Natural killer cell (primary cell): Measurements from ENCODE around the gene AJAP1. TPM values are rescaled to one million over a fixed set of nuclear protein-coding genes. Genes with fewer than 3 reads are reported as not detected.

Experiments
- ATAC-seq, 3 donors: fragments of 150-1000 bp in 2 of 3; fragments of 200-7000 bp in 1 of 3; cut with Tn5 transposase; 1 replicate in 1 of 3; 2 replicates in 2 of 3; pipeline ENCODE4 v1.10.0; 2021; ENCODE audit warnings: mild to moderate bottlenecking in 2 of 3, moderate library complexity in 2 of 3
- DNase-seq, 2 donors: peaks; one replicate each; pipeline versions ENCODE4 v3.0.0 to v3.0.0-alpha.2; 2013 to 2021; ENCODE audit warnings: mixed read lengths in 1 of 2
- H3K27ac ChIP-seq: one replicate; pipeline ENCODE4 v1.5.1; 2013; ENCODE audit warnings: mild to moderate bottlenecking, low read length
- H3K27me3 ChIP-seq: one replicate; pipeline ENCODE4 v1.6.1; 2013; ENCODE audit warnings: low read length; ENCODE audit not compliant: control insufficient read depth, insufficient read depth
- H3K36me3 ChIP-seq: one replicate; pipeline ENCODE4 v1.6.1; 2013; ENCODE audit warnings: low read length; ENCODE audit not compliant: control insufficient read depth, insufficient read depth
- H3K4me1 ChIP-seq: one replicate; pipeline ENCODE4 v1.6.1; 2013; ENCODE audit warnings: low read length; ENCODE audit not compliant: control insufficient read depth, insufficient read depth
- H3K4me3 ChIP-seq: one replicate; pipeline ENCODE4 v1.5.1; 2013; ENCODE audit warnings: low read length
- H3K9me3 ChIP-seq: one replicate; pipeline ENCODE4 v1.6.1; 2013; ENCODE audit warnings: low read length; ENCODE audit not compliant: control insufficient read depth, insufficient read depth
- H3K27ac Mint-ChIP-seq, 2 donors: one replicate each; pipeline ENCODE4 v1.8.0; 2022; ENCODE audit warnings: mild to moderate bottlenecking in 2 of 2, mixed read lengths in 2 of 2, moderate library complexity in 1 of 2
- H3K27me3 Mint-ChIP-seq, 2 donors: one replicate each; pipeline ENCODE4 v1.8.0; 2022; ENCODE audit warnings: low read depth in 2 of 2, mixed read lengths in 2 of 2
- H3K36me3 Mint-ChIP-seq: one replicate; pipeline ENCODE4 v1.8.0; 2022; ENCODE audit warnings: mixed read lengths
- H3K4me1 Mint-ChIP-seq, 2 donors: one replicate each; pipeline ENCODE4 v1.8.0; 2022; ENCODE audit warnings: mixed read lengths in 2 of 2
- H3K4me3 Mint-ChIP-seq: one replicate; pipeline ENCODE4 v1.8.0; 2022; ENCODE audit warnings: mild to moderate bottlenecking, moderate library complexity, mixed read lengths
- H3K9me3 Mint-ChIP-seq, 2 donors: one replicate each; pipeline ENCODE4 v1.8.0; 2022; ENCODE audit warnings: mixed read lengths in 2 of 2
- CTCF ChIP-seq: fragments of 200-600 bp; IDR thresholded peaks from one replicate; pipeline ENCODE4 v1.8.0; 2022; ENCODE audit warnings: antibody characterized with exemption
- WGBS: methylation state at CpG from one replicate; pipeline ENCODE4 v1.1.7; 2013; ENCODE audit warnings: missing lambda C conversion rate; ENCODE audit not compliant: insufficient coverage; 5-methylcytosine and 5-hydroxymethylcytosine counted together
- intact Hi-C: fragments of 100-400 bp; cut with micrococcal nuclease; formaldehyde crosslinking; loops from one replicate; pipeline ENCODE4 v1.14.2; 2022
- total RNA-seq, 4 donors: library from RNA; stranded (reverse); fragments of 120-200 nt in 1 of 4; gene quantifications; one replicate each; pipeline versions ENCODE4 v1.2.3 to v1.2.4, GENCODE V29; 2013 to 2022

The AJAP1 gene
- total RNA-seq, 3 donors from 2014 or later (not counting 1 experiment from before 2014, with no cell fraction given): not detected

DNA sequence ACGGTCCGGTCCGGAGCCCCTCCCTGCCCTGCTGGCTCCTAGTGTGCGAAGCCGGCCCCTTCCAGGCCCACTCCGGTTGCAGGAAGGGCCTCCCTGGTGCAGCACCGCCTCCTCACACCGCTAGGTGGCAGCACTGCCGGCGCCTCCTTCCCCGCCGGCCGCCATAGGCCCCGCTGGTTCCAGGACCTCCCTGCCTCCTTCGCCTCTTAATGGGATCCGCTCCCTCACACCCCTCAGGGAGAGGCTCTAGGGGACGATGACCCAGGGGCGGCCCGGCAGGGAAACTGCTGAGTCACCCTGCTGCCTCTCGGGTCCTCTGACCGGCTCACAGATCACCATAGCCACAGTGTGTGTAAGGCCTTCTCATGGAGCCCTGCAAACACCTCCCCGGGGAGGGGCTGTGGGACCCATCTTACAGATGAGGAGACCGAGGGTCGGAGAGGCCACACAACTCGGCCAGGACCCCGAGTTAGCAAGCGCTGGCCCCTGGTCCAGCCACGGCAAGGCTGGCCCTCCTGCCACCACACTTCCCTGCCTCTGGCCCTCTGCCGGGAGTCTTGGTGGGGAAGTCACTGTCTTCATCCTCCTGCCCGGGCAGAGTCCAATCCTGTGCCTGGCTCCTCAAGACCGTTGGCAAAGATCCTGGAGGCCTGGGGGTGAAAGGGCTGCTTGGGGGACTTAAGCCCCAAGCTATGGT, 1.6 kb upstream of the AJAP1 start:
- ATAC-seq (peak; percentile 63 to 93 (median 74)), DNase-seq (peak; percentile 44 to 68)
- peaks cover 7% of the 10 kb centered on the region for H3K27me3 ChIP-seq
- intact Hi-C loops: loop anchor here (10.0 kb wide), 1 partner anchor 1322 kb away; no protein-coding TSS in a partner anchor
- no peak overlapping the region for H3K4me3 ChIP-seq
- Mint-ChIP-seq H3K36me3 (no peaks in the 10 kb centered on the region), H3K9me3 (no peaks in the 10 kb centered on the region), H3K4me1 (peaks cover 0 to 4% of the 10 kb centered on the region in 2 donors), H3K27ac (no peak overlapping the region), H3K27me3 (peaks cover 18 to 25% of the 10 kb centered on the region in 2 donors), H3K4me3 (no peak overlapping the region)
- peak; percentile 93 for TF ChIP-seq CTCF
- no peak overlapping the region for H3K27ac ChIP-seq
- WGBS: 21% methylated on average over 31 of the region's 31 CpGs
- H3K4me1 ChIP-seq: peaks cover 5% of the 10 kb centered on the region
- H3K36me3 ChIP-seq: no peaks in the 10 kb centered on the region
- H3K9me3 ChIP-seq: no peaks in the 10 kb centered on the region

DNA sequence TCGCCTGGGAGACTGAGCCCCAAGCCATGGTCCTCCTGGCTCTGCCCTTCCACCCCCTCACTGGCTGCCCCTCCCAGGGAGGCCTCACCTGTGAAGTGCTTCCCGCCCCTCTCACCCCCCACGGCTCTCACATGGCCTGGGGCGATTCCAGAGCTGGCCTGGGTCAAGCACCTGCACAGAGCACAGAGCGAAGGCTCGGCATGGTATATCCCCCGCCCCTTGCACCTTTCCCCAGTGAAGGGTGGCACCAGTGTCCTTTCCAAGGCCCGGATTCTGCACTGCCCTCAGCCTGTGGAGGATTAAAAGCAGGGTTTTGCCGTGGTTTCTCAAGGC, 1.1 kb upstream of the AJAP1 start:
- H3K9me3 ChIP-seq: no peaks in the 10 kb centered on the region
- H3K9me3 Mint-ChIP-seq: no peaks in the 10 kb centered on the region
- peaks cover 7% of the 10 kb centered on the region for H3K27me3 ChIP-seq
- no peak overlapping the region for H3K27ac ChIP-seq
- intact Hi-C loops: loop anchor here (10.0 kb wide), 1 partner anchor 1322 kb away; no protein-coding TSS in a partner anchor
- H3K36me3 ChIP-seq: no peaks in the 10 kb centered on the region
- DNase-seq (no peak), ATAC-seq (no peak)
- H3K4me3 Mint-ChIP-seq: no peak overlapping the region
- no peak overlapping the region for H3K27ac Mint-ChIP-seq
- 21% methylated on average over 9 of the region's 9 CpGs for WGBS
- no peak for TF ChIP-seq CTCF
- H3K4me1 Mint-ChIP-seq: peaks cover 0 to 4% of the 10 kb centered on the region in 2 donors
- no peaks in the 10 kb centered on the region for H3K36me3 Mint-ChIP-seq
- H3K4me3 ChIP-seq: no peak overlapping the region
- peaks cover 21 to 25% of the 10 kb centered on the region in 2 donors for H3K27me3 Mint-ChIP-seq
- peaks cover 5% of the 10 kb centered on the region for H3K4me1 ChIP-seq

DNA sequence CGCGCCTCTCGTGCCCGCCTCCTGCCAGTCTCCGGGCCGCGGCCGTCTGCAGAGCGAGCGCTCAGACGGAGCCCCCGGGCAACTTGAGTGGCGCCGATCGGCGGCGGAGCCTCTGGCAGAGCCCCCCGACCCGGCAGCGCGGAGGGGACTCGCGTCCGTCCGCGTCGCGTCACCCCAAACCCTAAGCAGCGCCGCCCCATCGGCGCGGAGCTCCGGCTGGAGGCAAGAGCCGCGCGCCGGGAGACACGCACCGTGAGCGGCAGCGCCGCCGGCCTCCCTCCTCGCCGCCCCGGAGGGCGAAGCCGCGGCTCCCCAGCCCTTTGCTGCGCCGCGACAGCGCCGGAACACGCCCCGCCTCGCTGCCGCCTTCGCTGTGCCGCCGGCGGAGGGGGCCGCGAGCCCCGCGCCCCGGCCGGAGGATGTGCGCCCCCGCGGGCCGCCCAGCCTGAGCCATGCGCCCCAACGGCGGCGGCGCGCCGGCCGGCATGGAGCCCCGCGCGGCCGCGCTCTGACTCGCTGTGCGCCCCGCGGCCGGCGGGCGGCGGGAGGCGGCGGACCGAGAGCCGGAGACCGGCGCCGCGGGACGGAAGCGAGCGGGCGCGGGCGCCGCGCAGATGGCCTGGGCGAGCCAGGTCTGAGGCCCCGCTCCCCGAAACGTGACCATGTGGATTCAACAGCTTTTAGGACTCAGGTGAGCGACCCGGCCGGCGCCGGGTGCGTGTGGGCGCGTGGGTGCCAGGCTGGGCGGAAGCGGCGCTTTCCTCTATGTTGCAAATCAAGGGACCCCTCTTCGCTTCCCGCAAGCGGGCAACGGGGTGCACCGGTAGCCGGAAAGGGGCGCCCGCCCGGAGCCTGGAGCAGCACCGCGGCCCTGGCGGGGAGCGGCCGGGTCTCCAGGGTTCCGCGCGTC, 610 bp downstream of the AJAP1 start:
- WGBS: 2% methylated on average over 142 of the region's 142 CpGs
- TF ChIP-seq CTCF: no peak
- H3K4me3 ChIP-seq: no peak overlapping the region
- Mint-ChIP-seq H3K4me3 (no peak overlapping the region), H3K4me1 (peaks cover 0 to 4% of the 10 kb centered on the region in 2 donors), H3K9me3 (no peaks in the 10 kb centered on the region), H3K36me3 (no peaks in the 10 kb centered on the region), H3K27ac (no peak overlapping the region), H3K27me3 (peaks cover 25 to 37% of the 10 kb centered on the region in 2 donors)
- DNase-seq: no peak
- no peak for ATAC-seq
- H3K36me3 ChIP-seq: no peaks in the 10 kb centered on the region
- H3K9me3 ChIP-seq: no peaks in the 10 kb centered on the region
- peaks cover 5% of the 10 kb centered on the region for H3K4me1 ChIP-seq
- no peak overlapping the region for H3K27ac ChIP-seq
- intact Hi-C loops: loop anchor here (10.0 kb wide), 1 partner anchor 1320 kb away; no protein-coding TSS in a partner anchor
- H3K27me3 ChIP-seq: peaks cover 7% of the 10 kb centered on the region
